HepG2 (cell line): ENCODE data around the gene PCDHA13. TPM values are rescaled to one million over a fixed set of nuclear protein-coding genes. Genes with fewer than 3 reads are reported as not detected.

ENCODE experiments used
- ATAC-seq: fragments of 200-7000 bp; cut with Tn5 transposase; 3 replicates; pipeline ENCODE4 v1.9.1; 2020; ENCODE audit warnings: mild to moderate bottlenecking, moderate library complexity
- BruUV-seq: library from RNA; stranded (reverse); fragments of 400-500 nt; replicated peaks from 2 replicates; lab custom pipeline; 2021; lab: Mats Ljungman, UMichigan
- CTCF ChIA-PET: fragments of 300-600 bp; formaldehyde crosslinking; extraction: SDS; loops from one replicate; lab custom pipeline; 2021; ENCODE audit warnings: low total read pairs, inconsistent platforms, low intra/inter-chr PET ratio; lab: Yijun Ruan, JAX
- POLR2A ChIA-PET: fragments of 350-600 bp; sonication (Branson Sonifier 250); formaldehyde crosslinking; loops from one replicate; lab custom pipeline; 2020; ENCODE audit warnings: antibody characterized with exemption, inconsistent platforms; lab: Yijun Ruan, JAX
- DNase-seq: peaks from one replicate; pipeline ENCODE4 v3.0.0-alpha.2; 2015; ENCODE audit warnings: low spot score
- FAIRE-seq: peaks from 3 replicates; lab custom pipeline; 2011; peaks lifted over from hg19 to GRCh38; lab: Jason Lieb, UNC
- H2AFZ ChIP-seq: one replicate; pipeline ENCODE4 v1.6.1; 2011; ENCODE audit warnings: low read length, inconsistent platforms
- H3K27ac ChIP-seq: fragments of 300-600 bp; 3 replicates; pipeline ENCODE4 v1.8.0; 2011; ENCODE audit warnings: mixed run types, mild to moderate bottlenecking, mixed read lengths, low read length, inconsistent platforms; ENCODE audit not compliant: insufficient read depth; ENCODE audit errors: extremely low read length
- H3K27me3 ChIP-seq, 2 experiments: fragments of 200-600 bp in 1 of 2; 2 replicates in 1 of 2; 3 replicates in 1 of 2; pipeline versions ENCODE4 v1.6.0 to v1.8.0; 2011; ENCODE audit warnings: low read length in 2 of 2, mild to moderate bottlenecking in 2 of 2, moderate library complexity in 2 of 2, inconsistent platforms in 1 of 2; ENCODE audit not compliant: insufficient read depth in 2 of 2, control insufficient read depth in 1 of 2
- H3K36me3 ChIP-seq, 2 experiments: fragments of 200-600 bp in 1 of 2; replicated peaks in 1 of 2; 2 replicates in 1 of 2; 3 replicates in 1 of 2; pipeline versions ENCODE4 v1.5.1 to v1.8.0; 2011; ENCODE audit warnings: low read length in 2 of 2, inconsistent platforms in 1 of 2; ENCODE audit not compliant: insufficient read depth in 2 of 2, control insufficient read depth in 1 of 2
- H3K4me1 ChIP-seq: 2 replicates; pipeline ENCODE4 v1.5.1; 2012; ENCODE audit warnings: low read length, inconsistent platforms; ENCODE audit not compliant: insufficient read depth
- H3K4me2 ChIP-seq: 2 replicates; pipeline ENCODE4 v1.6.0; 2011; ENCODE audit warnings: low read depth, low read length, inconsistent platforms
- H3K4me3 ChIP-seq, 3 experiments: fragments of 200-600 bp in 1 of 3; sonication (generic), shearing (Covaris generic) in 1 of 3; replicated peaks in 1 of 3; 2 replicates each; pipeline ENCODE4 v1.5.1; 2011 to 2016; ENCODE audit warnings: low read length in 3 of 3, inconsistent platforms in 2 of 3, low read depth in 2 of 3, mild to moderate bottlenecking in 2 of 3, control low read depth in 1 of 3, mixed read lengths in 1 of 3; ENCODE audit not compliant: insufficient read depth in 1 of 3
- H3K79me2 ChIP-seq: one replicate; pipeline ENCODE4 v1.6.1; 2011; ENCODE audit warnings: low read length, inconsistent platforms; ENCODE audit not compliant: insufficient read depth
- H3K9ac ChIP-seq: 2 replicates; pipeline ENCODE4 v1.6.0; 2011; ENCODE audit warnings: mild to moderate bottlenecking, low read depth, low read length, inconsistent platforms; ENCODE audit not compliant: insufficient read depth
- H3K9me3 ChIP-seq: 2 replicates; pipeline ENCODE4 v1.5.1; 2012; ENCODE audit warnings: mild to moderate bottlenecking, low read length
- H4K20me1 ChIP-seq: 2 replicates; pipeline ENCODE4 v1.6.0; 2011; ENCODE audit warnings: inconsistent platforms, mild to moderate bottlenecking, low read length, moderate library complexity; ENCODE audit not compliant: insufficient read depth
- POLR2AphosphoS5 ChIP-seq: IDR thresholded peaks from 2 replicates; pipeline ENCODE4 v1.6.1; 2012; ENCODE audit warnings: low read depth, low read length
- PTBP1 ChIP-seq: fragments of 200-400 bp; formaldehyde crosslinking; IDR thresholded peaks from 2 replicates; pipeline ENCODE4 v1.6.1; 2018; ENCODE audit warnings: low read length, low read depth; ENCODE audit not compliant: poor library complexity, severe bottlenecking
- SMYD3 ChIP-seq: sonication (generic); formaldehyde crosslinking; IDR thresholded peaks from 2 replicates; pipeline ENCODE4 v1.8.1; 2023; ENCODE audit warnings: mild to moderate bottlenecking, missing genetic modification reagents
- SP140L ChIP-seq: sonication (generic); formaldehyde crosslinking; IDR thresholded peaks from 2 replicates; pipeline ENCODE4 v1.4.0; 2020; ENCODE audit warnings: missing genetic modification reagents, borderline replicate concordance
- THAP11 ChIP-seq: IDR thresholded peaks from 2 replicates; pipeline ENCODE4 v1.6.1; 2016; ENCODE audit warnings: missing biosample characterization, missing genetic modification reagents
- ZFP1 ChIP-seq: IDR thresholded peaks from 2 replicates; pipeline ENCODE4 v1.6.1; 2016
- ZNF816 ChIP-seq: sonication (generic); formaldehyde crosslinking; IDR thresholded peaks from 2 replicates; pipeline ENCODE4 v1.8.0; 2022; ENCODE audit warnings: missing genetic modification reagents, mild to moderate bottlenecking, borderline replicate concordance
- WGBS: methylation state at CpG from one replicate; pipeline ENCODE4 v1.1.6; 2017; ENCODE audit warnings: low lambda C conversion rate; 5-methylcytosine and 5-hydroxymethylcytosine counted together
- in situ Hi-C: cut with HindIII; loops from 2 replicates; pipeline ENCODE4 v1.10.0; 2017; ENCODE audit warnings: low pct_unique_long_range_greater_than_20kb; ENCODE audit not compliant: extremely low pct_ligation_motif_present
- intact Hi-C: fragments of 100-400 bp; cut with micrococcal nuclease; formaldehyde crosslinking; loops from one replicate; pipeline ENCODE4 v1.10.0; 2022; ENCODE audit not compliant: unreplicated experiment
- polyA plus RNA-seq, 8 experiments: library from polyadenylated mRNA; depleted of rRNA in 3 of 8; stranded (reverse) in 7 of 8; unstranded in 1 of 8; fragments of >200 nt; fragmentation: Illumina TruSeq in 4 of 8; extraction: Trizol in 4 of 8; gene quantifications; 2 replicates each; pipeline versions ENCODE4 v1.2.1 to v1.2.3, GENCODE V29; 2011 to 2016; ENCODE audit warnings: low read depth in 4 of 8, missing spikeins in 1 of 8, mixed read lengths in 1 of 8; ENCODE audit not compliant: insufficient read depth in 1 of 8
- total RNA-seq, 5 experiments: library from RNA; depleted of rRNA; stranded (reverse); fragments of >200 nt; fragmentation: Illumina TruSeq; extraction: Trizol; gene quantifications; 2 replicates each; pipeline ENCODE4 v1.2.3, GENCODE V29; 2016; ENCODE audit warnings: low read depth in 1 of 5

Gene PCDHA13
- total and polyA plus RNA-seq, 2 of the 13 experiments (the other 11 are each of a cell fraction or from before 2014, with no cell fraction given), result 0.03 to 0.04 TPM

- Histone ChIP-seq H3K79me2 (no peaks in the 10 kb centered on the region), H3K4me2 (no peak overlapping the region), H3K9ac (no peak overlapping the region), H3K36me3 (no peaks in the 10 kb centered on the region), H3K4me1 (no peaks in the 10 kb centered on the region), H3K9me3 (no peaks in the 10 kb centered on the region), H3K27me3 (no peaks in the 10 kb centered on the region), H4K20me1 (no peaks in the 10 kb centered on the region), H3K4me3 (no peak overlapping the region), H3K27ac (no peak overlapping the region), H2AFZ (no peak overlapping the region)
- DNase-seq, result no peak
- CTCF ChIA-PET, result no interaction called here
- POLR2A ChIA-PET, result no interaction called here
- WGBS, result 83% methylated on average over 50 of the region's 76 CpGs
- no TSS peak for BruUV-seq
- no peak for FAIRE-seq
- no peak for ATAC-seq
- in situ Hi-C loops (no loop called here), intact Hi-C loops (no loop called here)
- TF ChIP-seq POLR2AphosphoS5 (no peak), SMYD3 (no peak), THAP11 (CRISPR knock-in tag) (no peak), PTBP1 (no peak), ZFP1 (CRISPR knock-in tag) (no peak), SP140L (no peak), ZNF816 (CRISPR knock-in tag) (no peak)
Measured at GRCh38 chr5:140862441-140863295, 19.3 kb upstream of the PCDHA13 start.
